Neural progenitor cell (in vitro differentiated cells): ENCODE data around the gene CDC37L1. TPM values are rescaled to one million over a fixed set of nuclear protein-coding genes. Genes with fewer than 3 reads are reported as not detected.
A peak's percentile ranks its signal among the peaks of the same experiment; 100 is the strongest.

Source experiments
- DNase-seq: peaks from one replicate; pipeline ENCODE4 v3.0.0-alpha.2; 2016; ENCODE audit warnings: low spot score
- H2AFZ ChIP-seq: fragments of 200-600 bp; sonication (generic); replicated peaks from 2 replicates; pipeline ENCODE4 v1.6.1; 2016; ENCODE audit warnings: antibody characterized with exemption
- H3F3A ChIP-seq: fragments of 200-600 bp; sonication (generic); 2 replicates; pipeline ENCODE4 v1.6.1; 2016; ENCODE audit warnings: antibody characterized with exemption, low read depth
- H3K27ac ChIP-seq: fragments of 200-600 bp; sonication (generic); 2 replicates; pipeline ENCODE4 v1.5.1; 2016; ENCODE audit warnings: mild to moderate bottlenecking
- H3K27me3 ChIP-seq: fragments of 200-600 bp; sonication (generic); 2 replicates; pipeline ENCODE4 v1.6.1; 2016; ENCODE audit warnings: mild to moderate bottlenecking, moderate library complexity
- H3K36me3 ChIP-seq: fragments of 200-600 bp; sonication (generic); 2 replicates; pipeline ENCODE4 v1.5.1; 2016
- H3K4me1 ChIP-seq: fragments of 200-600 bp; sonication (generic); 2 replicates; pipeline ENCODE4 v1.6.1; 2016; ENCODE audit warnings: mixed run types
- H3K4me2 ChIP-seq: fragments of 200-600 bp; sonication (generic); 2 replicates; pipeline ENCODE4 v1.6.1; 2016
- H3K4me3 ChIP-seq: fragments of 200-600 bp; sonication (generic); 2 replicates; pipeline ENCODE4 v1.5.1; 2016
- H3K79me2 ChIP-seq: fragments of 200-600 bp; sonication (generic); 2 replicates; pipeline ENCODE4 v1.6.1; 2016; ENCODE audit warnings: low read depth
- H3K9ac ChIP-seq: fragments of 200-600 bp; sonication (generic); 2 replicates; pipeline ENCODE4 v1.6.1; 2016
- H3K9me3 ChIP-seq: fragments of 200-600 bp; sonication (generic); 2 replicates; pipeline ENCODE4 v1.5.1; 2016; ENCODE audit warnings: low read depth
- H4K20me1 ChIP-seq: fragments of 200-600 bp; sonication (generic); 2 replicates; pipeline ENCODE4 v1.6.1; 2016; ENCODE audit warnings: low read depth
- H3K27ac Mint-ChIP-seq: 3 replicates; pipeline ENCODE4 v1.8.0; 2021; ENCODE audit warnings: mixed read lengths
- H3K27me3 Mint-ChIP-seq: 2 replicates; pipeline ENCODE4 v1.8.0; 2022; ENCODE audit warnings: low read depth, mild to moderate bottlenecking, inconsistent platforms, moderate library complexity, mixed read lengths; ENCODE audit not compliant: insufficient read depth
- H3K36me3 Mint-ChIP-seq: 3 replicates; pipeline ENCODE4 v1.8.0; 2021; ENCODE audit warnings: mixed read lengths
- H3K4me1 Mint-ChIP-seq: 3 replicates; pipeline ENCODE4 v1.8.0; 2021; ENCODE audit warnings: mixed read lengths
- H3K4me3 Mint-ChIP-seq: 3 replicates; pipeline ENCODE4 v1.8.0; 2021; ENCODE audit warnings: mild to moderate bottlenecking, moderate library complexity, mixed read lengths
- H3K9me3 Mint-ChIP-seq: 3 replicates; pipeline ENCODE4 v1.8.0; 2020; ENCODE audit warnings: mixed read lengths
- EZH2 ChIP-seq: fragments of 200-600 bp; sonication (generic); IDR thresholded peaks from 2 replicates; pipeline ENCODE4 v1.6.1; 2017; ENCODE audit warnings: antibody characterized with exemption, mild to moderate bottlenecking, moderate library complexity
- EZH2phosphoT487 ChIP-seq: fragments of 200-600 bp; sonication (generic); IDR thresholded peaks from 2 replicates; pipeline ENCODE4 v1.6.1; 2017; ENCODE audit warnings: antibody characterized with exemption
- total RNA-seq: library from RNA; depleted of rRNA; stranded (reverse); fragments of >200 nt; gene quantifications from 2 replicates; pipeline ENCODE4 v1.2.3, GENCODE V29; 2015; ENCODE audit warnings: low replicate concordance
- TF ChIP-seq, protein P1 (sequence below): fragments of 200-600 bp; sonication (generic); IDR thresholded peaks from 2 replicates; pipeline ENCODE4 v1.5.1; 2017; ENCODE audit warnings: antibody characterized with exemption, mild to moderate bottlenecking

CDC37L1 gene
- total RNA-seq, 1 donor from 2014 or later = 32.1 TPM

GRCh38 chr9:4740638-4741364, 61.4 kb downstream of the CDC37L1 start, which contains the start of gene AK3:
Gene AK3 (minus strand): TSS chr9:4741202. CDS start chr9:4741087, 115 bp downstream.
- no peaks in the 10 kb centered on the region for H3K9me3 ChIP-seq
- peak within 1 kb of the TSS; percentile 99 for H2AFZ ChIP-seq
- DNase-seq = peak; percentile 94
- H3K27me3 Mint-ChIP-seq = peaks cover 2% of the 10 kb centered on the region
- peaks cover 23% of the 10 kb centered on the region for H3F3A ChIP-seq
- H3K4me1 Mint-ChIP-seq = peaks cover 27% of the 10 kb centered on the region
- no peaks in the 10 kb centered on the region for H4K20me1 ChIP-seq
- no peaks in the 10 kb centered on the region for H3K9me3 Mint-ChIP-seq
- H3K4me1 ChIP-seq = peaks cover 11% of the 10 kb centered on the region
- peak within 1 kb of the TSS; percentile 97 for H3K4me2 ChIP-seq
- peaks cover 11% of the 10 kb centered on the region for H3K27me3 ChIP-seq
- H3K27ac Mint-ChIP-seq = peak within 1 kb of the TSS; percentile 27
- H3K4me3 ChIP-seq = peak within 1 kb of the TSS; percentile 90
- H3K4me3 Mint-ChIP-seq = peak within 1 kb of the TSS; percentile 90
- H3K36me3 Mint-ChIP-seq = peaks cover 2% of the 10 kb centered on the region
- peaks cover 34% of the 10 kb centered on the region for H3K79me2 ChIP-seq
- H3K9ac ChIP-seq = peak within 1 kb of the TSS; percentile 62
- TF ChIP-seq, protein P1, sequence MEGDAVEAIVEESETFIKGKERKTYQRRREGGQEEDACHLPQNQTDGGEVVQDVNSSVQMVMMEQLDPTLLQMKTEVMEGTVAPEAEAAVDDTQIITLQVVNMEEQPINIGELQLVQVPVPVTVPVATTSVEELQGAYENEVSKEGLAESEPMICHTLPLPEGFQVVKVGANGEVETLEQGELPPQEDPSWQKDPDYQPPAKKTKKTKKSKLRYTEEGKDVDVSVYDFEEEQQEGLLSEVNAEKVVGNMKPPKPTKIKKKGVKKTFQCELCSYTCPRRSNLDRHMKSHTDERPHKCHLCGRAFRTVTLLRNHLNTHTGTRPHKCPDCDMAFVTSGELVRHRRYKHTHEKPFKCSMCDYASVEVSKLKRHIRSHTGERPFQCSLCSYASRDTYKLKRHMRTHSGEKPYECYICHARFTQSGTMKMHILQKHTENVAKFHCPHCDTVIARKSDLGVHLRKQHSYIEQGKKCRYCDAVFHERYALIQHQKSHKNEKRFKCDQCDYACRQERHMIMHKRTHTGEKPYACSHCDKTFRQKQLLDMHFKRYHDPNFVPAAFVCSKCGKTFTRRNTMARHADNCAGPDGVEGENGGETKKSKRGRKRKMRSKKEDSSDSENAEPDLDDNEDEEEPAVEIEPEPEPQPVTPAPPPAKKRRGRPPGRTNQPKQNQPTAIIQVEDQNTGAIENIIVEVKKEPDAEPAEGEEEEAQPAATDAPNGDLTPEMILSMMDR = peak; percentile 21
- TF ChIP-seq EZH2phosphoT487 (no peak), EZH2 (no peak)
- H3K27ac ChIP-seq = peak within 1 kb of the TSS; percentile 71
- no peaks in the 10 kb centered on the region for H3K36me3 ChIP-seq

DNA sequence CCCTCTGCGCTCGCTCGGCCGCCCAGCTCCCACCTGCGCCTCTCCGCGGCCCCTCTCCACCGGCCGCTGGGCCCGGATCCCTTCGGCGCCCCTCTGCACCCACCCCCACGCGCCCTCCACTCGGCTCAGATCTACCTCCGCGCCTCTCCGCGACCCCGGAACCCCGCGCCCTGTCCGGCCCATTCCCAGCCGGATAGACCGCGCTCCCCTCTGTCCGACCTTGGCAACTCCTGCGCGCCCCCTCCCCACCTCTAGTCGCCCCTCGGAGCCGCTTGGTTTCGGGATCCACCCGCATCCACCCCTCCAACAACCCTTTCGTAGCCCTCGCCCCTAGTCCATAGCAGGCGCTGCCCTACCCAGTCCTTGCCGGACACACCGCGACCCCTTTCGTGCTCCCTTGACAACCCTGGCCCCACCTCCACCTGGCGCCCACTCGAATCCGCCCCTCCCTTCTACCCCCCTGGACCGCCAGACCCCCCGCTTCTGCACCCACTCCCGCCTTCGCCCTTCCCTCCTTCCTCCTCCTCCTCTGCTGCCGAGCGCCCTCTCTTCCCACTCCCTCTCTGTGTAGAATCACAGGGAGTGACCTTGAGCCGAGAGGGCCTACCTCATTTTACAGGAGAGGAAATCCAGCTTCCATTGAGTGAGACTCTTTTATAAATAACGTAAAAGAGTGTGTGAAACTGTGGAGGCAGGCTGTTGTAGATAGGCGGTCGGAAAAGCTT, 62.2 kb downstream of the CDC37L1 start:
- Histone ChIP-seq H3K4me2 (peak overlapping the region; percentile 97), H3K9me3 (no peaks in the 10 kb centered on the region), H3F3A (peaks cover 23% of the 10 kb centered on the region), H3K36me3 (no peaks in the 10 kb centered on the region), H4K20me1 (no peaks in the 10 kb centered on the region), H2AFZ (peak overlapping the region; percentile 99), H3K27me3 (peaks cover 11% of the 10 kb centered on the region), H3K4me1 (peaks cover 11% of the 10 kb centered on the region), H3K9ac (peak overlapping the region; percentile 50), H3K79me2 (peaks cover 33% of the 10 kb centered on the region), H3K4me3 (peak overlapping the region; percentile 90), H3K27ac (no peak overlapping the region)
- peaks cover 2% of the 10 kb centered on the region for H3K36me3 Mint-ChIP-seq
- no peak for DNase-seq
- H3K4me1 Mint-ChIP-seq = peaks cover 27% of the 10 kb centered on the region
- TF ChIP-seq EZH2phosphoT487 = no peak
- TF ChIP-seq, protein P1 = no peak
- no peak for TF ChIP-seq EZH2
- H3K27me3 Mint-ChIP-seq = peaks cover 2% of the 10 kb centered on the region
- peak overlapping the region; percentile 76 for H3K4me3 Mint-ChIP-seq
- H3K9me3 Mint-ChIP-seq = no peaks in the 10 kb centered on the region
- no peak overlapping the region for H3K27ac Mint-ChIP-seq

DNA sequence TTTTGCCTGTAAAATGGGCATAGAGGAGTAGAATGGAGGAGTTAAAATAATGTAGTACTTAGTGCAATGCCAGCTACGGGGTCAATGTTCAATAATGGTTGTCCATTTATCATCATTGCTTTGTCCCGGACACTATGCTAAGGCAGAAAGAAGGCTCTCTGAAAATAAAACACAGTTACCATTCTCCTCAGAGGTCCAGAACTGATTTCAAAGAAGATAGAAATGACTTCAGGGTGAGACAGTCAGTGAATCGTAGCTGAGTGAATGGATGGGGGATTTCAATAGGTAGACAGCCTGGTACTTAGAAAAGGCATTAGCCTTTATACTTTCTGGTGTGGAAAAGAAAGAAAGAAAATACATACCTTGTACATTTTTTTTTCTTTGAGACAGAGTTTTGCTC, 62.9 kb downstream of the CDC37L1 start:
- Histone ChIP-seq H3K9me3 (no peaks in the 10 kb centered on the region), H3K27me3 (peaks cover 11% of the 10 kb centered on the region), H3K79me2 (peaks cover 32% of the 10 kb centered on the region), H4K20me1 (no peaks in the 10 kb centered on the region), H3K4me1 (peaks cover 11% of the 10 kb centered on the region), H3K4me2 (peak overlapping the region; percentile 97), H3K9ac (no peak overlapping the region), H3K27ac (no peak overlapping the region), H3F3A (peaks cover 23% of the 10 kb centered on the region), H2AFZ (no peak overlapping the region), H3K36me3 (no peaks in the 10 kb centered on the region), H3K4me3 (no peak overlapping the region)
- DNase-seq = no peak
- peaks cover 2% of the 10 kb centered on the region for H3K36me3 Mint-ChIP-seq
- H3K27me3 Mint-ChIP-seq = peaks cover 2% of the 10 kb centered on the region
- peaks cover 27% of the 10 kb centered on the region for H3K4me1 Mint-ChIP-seq
- TF ChIP-seq, protein P1 = no peak
- TF ChIP-seq EZH2phosphoT487 = no peak
- TF ChIP-seq EZH2 = no peak
- H3K9me3 Mint-ChIP-seq = no peaks in the 10 kb centered on the region
- H3K27ac Mint-ChIP-seq = no peak overlapping the region
- H3K4me3 Mint-ChIP-seq = peak overlapping the region; percentile 76
